PC-9 (cell line): ENCODE results near the gene NOG.

ENCODE experiments used
- EZH2 ChIP-seq: fragments of 200-600 bp; sonication (generic); IDR thresholded peaks from 2 replicates; pipeline ENCODE4 v1.8.0; 2017; ENCODE audit warnings: antibody characterized with exemption, low read depth
- TF ChIP-seq, protein P1 (sequence below): fragments of 200-600 bp; sonication (generic); conservative IDR thresholded peaks from 2 replicates; pipeline ENCODE4 v1.6.1; 2017; ENCODE audit warnings: mixed run types, antibody characterized with exemption, mild to moderate bottlenecking, moderate library complexity

DNA sequence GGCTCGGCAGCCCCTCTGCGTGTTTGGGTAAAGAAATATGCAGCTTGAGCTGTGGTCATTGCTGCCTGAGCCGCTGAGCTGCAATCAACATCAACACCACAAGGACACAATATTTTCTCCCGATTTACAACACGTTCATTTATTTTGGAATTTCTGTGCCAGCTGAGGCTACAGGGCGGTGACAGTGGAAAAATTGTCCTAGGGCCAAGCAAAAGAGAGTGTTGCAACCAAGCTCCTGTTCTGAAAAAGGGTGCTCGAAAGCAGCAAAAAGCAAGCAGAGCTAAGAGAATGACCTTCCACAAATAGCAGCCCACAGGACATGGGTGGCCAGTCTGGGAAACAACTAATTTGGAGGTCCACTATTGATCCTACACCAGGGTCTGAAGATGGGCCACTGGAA lies 35.4 kb upstream of the NOG start:
- TF ChIP-seq, protein P1, sequence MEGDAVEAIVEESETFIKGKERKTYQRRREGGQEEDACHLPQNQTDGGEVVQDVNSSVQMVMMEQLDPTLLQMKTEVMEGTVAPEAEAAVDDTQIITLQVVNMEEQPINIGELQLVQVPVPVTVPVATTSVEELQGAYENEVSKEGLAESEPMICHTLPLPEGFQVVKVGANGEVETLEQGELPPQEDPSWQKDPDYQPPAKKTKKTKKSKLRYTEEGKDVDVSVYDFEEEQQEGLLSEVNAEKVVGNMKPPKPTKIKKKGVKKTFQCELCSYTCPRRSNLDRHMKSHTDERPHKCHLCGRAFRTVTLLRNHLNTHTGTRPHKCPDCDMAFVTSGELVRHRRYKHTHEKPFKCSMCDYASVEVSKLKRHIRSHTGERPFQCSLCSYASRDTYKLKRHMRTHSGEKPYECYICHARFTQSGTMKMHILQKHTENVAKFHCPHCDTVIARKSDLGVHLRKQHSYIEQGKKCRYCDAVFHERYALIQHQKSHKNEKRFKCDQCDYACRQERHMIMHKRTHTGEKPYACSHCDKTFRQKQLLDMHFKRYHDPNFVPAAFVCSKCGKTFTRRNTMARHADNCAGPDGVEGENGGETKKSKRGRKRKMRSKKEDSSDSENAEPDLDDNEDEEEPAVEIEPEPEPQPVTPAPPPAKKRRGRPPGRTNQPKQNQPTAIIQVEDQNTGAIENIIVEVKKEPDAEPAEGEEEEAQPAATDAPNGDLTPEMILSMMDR: no peak
- no peak for TF ChIP-seq EZH2
